ENCODE data around the gene ANKRD13D. TPM values are rescaled to one million over a fixed set of nuclear protein-coding genes. Genes with fewer than 3 reads are reported as not detected.
"Not testable (repeated sequence)": the region's sequence is repeated elsewhere in the genome, so short reads cannot be mapped to it uniquely, and the experiment has no call there.

The ANKRD13D gene
- total and polyA plus RNA-seq, 8 donors, result 18.5 to 96.4 (median 36.8) TPM

- H3K4me1 ChIP-seq, result peaks cover 19 to 30% (median 26%) of the 10 kb centered on the region in 4 donors
- no peak for DNase-seq
- 67 to 86% (median 83%) methylated on average over 6 of the region's 6 CpGs for WGBS, 5 donors
- no peak overlapping the region for H3K4me3 ChIP-seq
- H3K36me3 ChIP-seq, result peaks cover 17 to 20% (median 20%) of the 10 kb centered on the region in 4 donors
- no peak overlapping the region for H3K27ac ChIP-seq
- no peaks in the 10 kb centered on the region for H3K9me3 ChIP-seq
- intact Hi-C loops (cut with DNase I; ENCODE audit: low total_unique reads), result loop anchor here (5.0 kb wide), 1 partner anchor 52 kb away; no protein-coding TSS in a partner anchor
- TF ChIP-seq CTCF (IDR thresholded peaks at IDR 0.05) (no peak), EP300 (IDR thresholded peaks at IDR 0.05) (no peak), POLR2AphosphoS5 (IDR thresholded peaks at IDR 0.05) (no peak), POLR2A (IDR thresholded peaks at IDR 0.05) (no peak)
- no peaks in the 10 kb centered on the region for H3K27me3 ChIP-seq
These were observed 28.7 kb upstream of the ANKRD13D start for GRCh38 chr11:67260406-67260805.

GRCh38 chr11:67260885-67261639 lies 28.0 kb upstream of the ANKRD13D start:
- not testable (repeated sequence) for H3K9me3 ChIP-seq, H3K27me3 ChIP-seq
- H3K4me3 ChIP-seq, result peak overlapping the region; percentile 36 to 40 (median 38)
- 24 to 39% (median 28%) methylated on average over 36 to 50 of the region's 50 CpGs for WGBS, 5 donors
- H3K4me1 ChIP-seq, result peaks cover 19 to 36% (median 31%) of the 10 kb centered on the region in 4 donors
- intact Hi-C loops (cut with DNase I; ENCODE audit: low total_unique reads), result loop anchor here (5.0 kb wide), 1 partner anchor 51 kb away; no protein-coding TSS in a partner anchor
- H3K27ac ChIP-seq, result peak overlapping the region in 1 of 5 donors; percentile 29
- peak; percentile 56 to 81 for DNase-seq
- peaks cover 11 to 14% (median 13%) of the 10 kb centered on the region in 4 donors for H3K36me3 ChIP-seq

- Histone ChIP-seq H3K9me3 (no peaks in the 10 kb centered on the region), H3K27ac (peak overlapping the region in 1 of 5 donors; percentile 29), H3K27me3 (no peaks in the 10 kb centered on the region), H3K36me3 (peaks cover 6 to 8% (median 8%) of the 10 kb centered on the region in 4 donors), H3K4me1 (peaks cover 19 to 37% (median 32%) of the 10 kb centered on the region in 4 donors), H3K4me3 (peak overlapping the region; percentile 36 to 40 (median 38))
- DNase-seq, result no peak
- intact Hi-C loops (cut with DNase I; ENCODE audit: low total_unique reads), result loop anchor here (5.0 kb wide), 1 partner anchor 51 kb away; no protein-coding TSS in a partner anchor
- TF ChIP-seq CTCF (IDR thresholded peaks at IDR 0.05) (no peak), EP300 (IDR thresholded peaks at IDR 0.05) (no peak), POLR2A (IDR thresholded peaks at IDR 0.05) (no peak), POLR2AphosphoS5 (IDR thresholded peaks at IDR 0.05) (no peak)
- WGBS, 5 donors, result 13 to 16% (median 16%) methylated on average over 14 to 18 of the region's 18 CpGs
These were observed 27.5 kb upstream of the ANKRD13D start for GRCh38 chr11:67261640-67261945.

GRCh38 chr11:67261946-67262681 lies 27.0 kb upstream of the ANKRD13D start:
- 42 to 53% (median 48%) methylated on average over 15 to 18 of the region's 18 CpGs for WGBS, 5 donors
- intact Hi-C loops (cut with DNase I; ENCODE audit: low total_unique reads), result loop anchor here (5.0 kb wide), 1 partner anchor 50 kb away; no protein-coding TSS in a partner anchor
- H3K4me3 ChIP-seq, result peak overlapping the region in 3 of 4 donors; percentile 36 to 40 (median 38)

More at GRCh38 chr11:67261946-67262681, 27.0 kb upstream of the ANKRD13D start:
- peaks cover under 1 to 3% (median 2%) of the 10 kb centered on the region in 4 donors for H3K36me3 ChIP-seq
- no peaks in the 10 kb centered on the region for H3K27me3 ChIP-seq
- TF ChIP-seq POLR2AphosphoS5 (IDR thresholded peaks at IDR 0.05), result no peak
- TF ChIP-seq EP300 (IDR thresholded peaks at IDR 0.05), result no peak
- TF ChIP-seq POLR2A (IDR thresholded peaks at IDR 0.05), result no peak
- no peaks in the 10 kb centered on the region for H3K9me3 ChIP-seq
- peaks cover 19 to 37% (median 35%) of the 10 kb centered on the region in 4 donors for H3K4me1 ChIP-seq
- H3K27ac ChIP-seq, result peak overlapping the region in 1 of 5 donors; percentile 40
- no peak for DNase-seq
